Adipocyte (in vitro differentiated cells): Measurements from ENCODE around the gene HPCAL4.

Source experiments
- DNase-seq: peaks from one replicate; pipeline ENCODE4 v3.0.0-alpha.2; 2015; ENCODE audit warnings: low read depth
- H3K27me3 ChIP-seq: replicated peaks from 2 replicates; pipeline ENCODE4 v1.7.0; 2013; ENCODE audit warnings: mild to moderate bottlenecking, low read length, moderate library complexity; ENCODE audit not compliant: control insufficient read depth, insufficient read depth
- H3K36me3 ChIP-seq: 2 replicates; pipeline ENCODE4 v1.7.0; 2013; ENCODE audit warnings: low read length, mild to moderate bottlenecking, moderate library complexity; ENCODE audit not compliant: control insufficient read depth, insufficient read depth, severe bottlenecking
- H3K4me1 ChIP-seq: 2 replicates; pipeline ENCODE4 v1.7.0; 2013; ENCODE audit warnings: mild to moderate bottlenecking, low read length, moderate library complexity; ENCODE audit not compliant: control insufficient read depth, insufficient read depth
- H3K4me3 ChIP-seq: 2 replicates; pipeline ENCODE4 v1.7.0; 2013; ENCODE audit warnings: mild to moderate bottlenecking, low read length, moderate library complexity
- H3K9ac ChIP-seq: 2 replicates; pipeline ENCODE4 v1.7.0; 2013; ENCODE audit warnings: mild to moderate bottlenecking, low read length, moderate library complexity
- H3K9me3 ChIP-seq: 2 replicates; pipeline ENCODE4 v1.7.0; 2013; ENCODE audit warnings: mild to moderate bottlenecking, low read length, moderate library complexity; ENCODE audit not compliant: control insufficient read depth

HPCAL4 gene

GRCh38 chr1:39648496-39648895, 42.7 kb downstream of the HPCAL4 start:
- DNase-seq: no peak

GRCh38 chr1:39647247-39647646, 44.0 kb downstream of the HPCAL4 start:
- Histone ChIP-seq H3K4me3 (no peak overlapping the region), H3K36me3 (no peaks in the 10 kb centered on the region), H3K9me3 (no peaks in the 10 kb centered on the region), H3K27me3 (peaks cover 26% of the 10 kb centered on the region), H3K4me1 (peaks cover 16% of the 10 kb centered on the region), H3K9ac (no peak overlapping the region)
- DNase-seq: no peak

More at GRCh38 chr1:39648496-39648895, 42.7 kb downstream of the HPCAL4 start:
- Histone ChIP-seq H3K9me3 (no peaks in the 10 kb centered on the region), H3K27me3 (peaks cover 26% of the 10 kb centered on the region), H3K4me1 (peaks cover 14% of the 10 kb centered on the region), H3K9ac (no peak overlapping the region), H3K4me3 (no peak overlapping the region), H3K36me3 (no peaks in the 10 kb centered on the region)

GRCh38 chr1:39646232-39647081, 44.8 kb downstream of the HPCAL4 start:
- no peak overlapping the region for H3K9ac ChIP-seq
- H3K27me3 ChIP-seq: peaks cover 26% of the 10 kb centered on the region
- no peaks in the 10 kb centered on the region for H3K36me3 ChIP-seq
- H3K4me3 ChIP-seq: no peak overlapping the region
- H3K9me3 ChIP-seq: no peaks in the 10 kb centered on the region
- H3K4me1 ChIP-seq: peaks cover 16% of the 10 kb centered on the region
- peak; percentile 67 for DNase-seq

GRCh38 chr1:39645411-39646043, 45.7 kb downstream of the HPCAL4 start:
- H3K36me3 ChIP-seq: no peaks in the 10 kb centered on the region
- DNase-seq: no peak
- H3K4me3 ChIP-seq: no peak overlapping the region
- no peaks in the 10 kb centered on the region for H3K9me3 ChIP-seq
- H3K9ac ChIP-seq: no peak overlapping the region
- peaks cover 21% of the 10 kb centered on the region for H3K27me3 ChIP-seq
- H3K4me1 ChIP-seq: peaks cover 16% of the 10 kb centered on the region

GRCh38 chr1:39643705-39644104, 47.5 kb downstream of the HPCAL4 start:
- peaks cover 23% of the 10 kb centered on the region for H3K27me3 ChIP-seq
- H3K9ac ChIP-seq: no peak overlapping the region
- peaks cover 14% of the 10 kb centered on the region for H3K4me1 ChIP-seq
- H3K36me3 ChIP-seq: no peaks in the 10 kb centered on the region
- H3K9me3 ChIP-seq: no peaks in the 10 kb centered on the region
- DNase-seq: no peak
- H3K4me3 ChIP-seq: no peak overlapping the region

- H3K9ac ChIP-seq: no peak overlapping the region
- H3K36me3 ChIP-seq: no peaks in the 10 kb centered on the region
- H3K4me1 ChIP-seq: peaks cover 10% of the 10 kb centered on the region
- no peak overlapping the region for H3K4me3 ChIP-seq
- H3K9me3 ChIP-seq: no peaks in the 10 kb centered on the region
- peaks cover 25% of the 10 kb centered on the region for H3K27me3 ChIP-seq
- peak; percentile 44 for DNase-seq
Observed at GRCh38 chr1:39642796-39643195, 48.4 kb downstream of the HPCAL4 start.

- Histone ChIP-seq H3K4me3 (no peak overlapping the region), H3K27me3 (peaks cover 33% of the 10 kb centered on the region), H3K9ac (no peak overlapping the region), H3K4me1 (peaks cover 4% of the 10 kb centered on the region), H3K36me3 (no peaks in the 10 kb centered on the region), H3K9me3 (no peaks in the 10 kb centered on the region)
- no peak for DNase-seq
Observed at GRCh38 chr1:39640861-39641260, 50.4 kb downstream of the HPCAL4 start.

GRCh38 chr1:39639305-39640130, 51.7 kb downstream of the HPCAL4 start, which contains the start of gene HEYL:
Gene HEYL, minus strand, starts transcription at chr1:39639643. Its CDS starts 18 bp downstream, at chr1:39639625.
- no peak within 1 kb of the TSS for H3K9ac ChIP-seq
- DNase-seq: no peak
- H3K9me3 ChIP-seq: no peaks in the 10 kb centered on the region
- peaks cover 46% of the 10 kb centered on the region for H3K27me3 ChIP-seq
- peak within 1 kb of the TSS; percentile 13 for H3K4me3 ChIP-seq
- H3K36me3 ChIP-seq: no peaks in the 10 kb centered on the region
- peaks cover 4% of the 10 kb centered on the region for H3K4me1 ChIP-seq

GRCh38 chr1:39638965-39639304, 52.3 kb downstream of the HPCAL4 start:
- no peak overlapping the region for H3K9ac ChIP-seq
- H3K27me3 ChIP-seq: peaks cover 46% of the 10 kb centered on the region
- no peaks in the 10 kb centered on the region for H3K9me3 ChIP-seq
- no peak overlapping the region for H3K4me3 ChIP-seq
- no peaks in the 10 kb centered on the region for H3K36me3 ChIP-seq
- DNase-seq: no peak
- H3K4me1 ChIP-seq: peaks cover 4% of the 10 kb centered on the region

- H3K36me3 ChIP-seq: no peaks in the 10 kb centered on the region
- no peaks in the 10 kb centered on the region for H3K9me3 ChIP-seq
- peaks cover 58% of the 10 kb centered on the region for H3K27me3 ChIP-seq
- H3K9ac ChIP-seq: no peak overlapping the region
- DNase-seq: no peak
- H3K4me1 ChIP-seq: no peaks in the 10 kb centered on the region
- no peak overlapping the region for H3K4me3 ChIP-seq
Observed at GRCh38 chr1:39637361-39637760, 53.9 kb downstream of the HPCAL4 start.

GRCh38 chr1:39635871-39636210, 55.4 kb downstream of the HPCAL4 start:
- peaks cover 73% of the 10 kb centered on the region for H3K27me3 ChIP-seq
- H3K9me3 ChIP-seq: no peaks in the 10 kb centered on the region
- DNase-seq: no peak
- no peaks in the 10 kb centered on the region for H3K36me3 ChIP-seq
- no peak overlapping the region for H3K4me3 ChIP-seq
- H3K9ac ChIP-seq: no peak overlapping the region
- no peaks in the 10 kb centered on the region for H3K4me1 ChIP-seq
